CD1c-positive myeloid dendritic cell (primary cell): ENCODE measurements around the gene ANKRD18A.
"Not testable (repeated sequence)": the region's sequence is repeated elsewhere in the genome, so short reads cannot be mapped to it uniquely, and the experiment has no call there.

Experiments used
- DNase-seq: peaks from one replicate; pipeline ENCODE4 v3.0.0-alpha.2; 2016; ENCODE audit errors: extremely low spot score

The ANKRD18A gene

DNA sequence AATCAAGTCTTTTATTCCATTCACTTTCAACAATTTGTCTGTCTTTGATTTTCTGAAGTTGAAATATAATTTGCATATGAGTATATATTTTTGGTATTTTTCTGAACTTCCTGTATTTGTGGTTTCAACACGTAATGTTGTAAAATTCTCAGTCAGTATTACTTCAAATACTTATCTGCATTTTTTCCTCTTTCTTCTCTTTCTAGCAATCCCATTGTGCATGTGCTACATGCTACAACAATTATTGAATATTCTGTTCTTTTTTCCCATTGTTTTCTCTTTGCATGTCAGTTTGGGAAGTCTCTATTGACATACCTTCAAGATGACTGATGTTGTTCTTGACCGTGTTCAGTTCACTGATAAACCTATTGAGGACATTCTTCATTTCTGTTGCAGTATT lies 5.6 kb upstream of the ANKRD18A start:
- no peak for DNase-seq

DNA sequence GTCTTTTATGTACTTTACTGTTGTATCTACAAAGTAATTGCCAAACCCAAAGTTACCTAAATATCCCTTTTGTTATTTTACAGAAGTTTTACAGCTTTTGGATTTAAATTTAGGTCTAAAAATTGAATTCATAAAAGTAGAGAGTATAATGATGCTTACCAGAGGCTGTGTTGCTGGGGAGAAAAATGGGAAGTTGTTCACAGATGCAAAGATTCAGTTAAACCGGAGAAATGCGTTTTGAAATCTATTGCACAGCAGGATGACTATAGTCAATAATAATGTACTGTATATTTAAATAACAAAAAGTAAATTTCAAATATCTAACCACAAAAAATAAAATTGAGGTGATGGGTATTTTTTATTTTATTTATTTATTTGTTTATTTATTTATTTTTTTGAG lies 2.6 kb upstream of the ANKRD18A start:
- no peak for DNase-seq

DNA sequence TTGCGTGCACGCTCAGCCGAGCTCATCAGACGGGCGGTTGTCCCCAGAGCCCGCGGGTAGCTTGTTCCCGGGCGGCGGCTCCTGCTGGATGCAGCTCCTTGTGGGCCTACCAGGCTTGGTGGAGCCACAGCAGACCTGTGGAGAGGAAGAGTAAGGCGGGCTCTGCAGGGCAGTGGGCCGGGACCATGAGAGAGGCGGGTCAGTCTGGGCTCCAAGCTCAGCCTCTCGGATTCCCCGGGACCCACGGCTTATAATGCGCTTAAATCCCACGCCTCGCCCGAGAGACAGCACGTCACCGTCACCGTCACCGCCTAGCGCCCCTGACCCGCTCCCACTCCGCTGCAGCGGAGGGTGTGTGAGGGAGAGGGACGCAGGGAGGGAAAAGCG lies 1.9 kb upstream of the ANKRD18A start:
- peak; percentile 8 for DNase-seq

DNA sequence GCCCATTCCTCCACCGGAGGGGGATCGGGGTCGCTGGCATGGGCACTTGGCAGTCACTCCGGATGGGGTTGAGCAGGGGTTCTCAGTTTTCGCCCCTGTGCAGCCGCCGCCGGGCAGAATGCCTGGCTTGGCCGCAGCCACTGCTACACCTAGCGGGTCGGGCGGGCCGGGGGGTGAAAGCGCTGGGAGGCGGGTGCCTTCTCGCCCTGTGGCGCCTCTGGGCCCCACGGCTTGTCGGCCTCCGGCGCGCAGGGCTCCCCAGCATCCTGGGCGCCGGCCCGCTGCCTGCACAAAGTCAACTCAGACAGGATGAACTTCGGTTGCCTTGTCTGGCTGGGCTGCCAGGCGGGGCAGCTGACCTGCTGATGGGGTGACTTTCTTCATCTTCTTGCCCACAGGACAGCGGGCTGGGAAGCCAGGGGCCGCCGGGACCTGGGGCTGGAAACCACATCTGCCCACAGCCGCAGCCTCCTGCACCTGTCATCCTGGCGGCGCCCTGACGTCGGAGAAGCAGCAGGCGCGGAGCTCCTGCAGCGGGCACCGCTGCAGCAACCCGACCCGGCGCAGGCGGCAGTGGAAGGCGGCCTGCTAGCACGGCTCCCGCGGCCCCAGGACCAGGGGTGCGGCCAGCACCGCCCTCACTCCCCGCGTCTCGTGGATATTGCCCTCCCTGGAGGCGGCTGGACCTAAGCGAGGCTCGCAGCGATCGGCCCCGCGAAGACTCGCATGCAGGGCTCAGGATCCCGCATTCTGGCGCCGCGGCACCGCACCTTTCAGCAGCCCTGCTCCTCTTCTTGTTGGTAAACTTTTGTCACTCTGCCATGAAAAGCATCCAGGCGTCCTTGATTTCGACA lies 1.3 kb upstream of the ANKRD18A start:
- DNase-seq: peak; percentile 37

DNA sequence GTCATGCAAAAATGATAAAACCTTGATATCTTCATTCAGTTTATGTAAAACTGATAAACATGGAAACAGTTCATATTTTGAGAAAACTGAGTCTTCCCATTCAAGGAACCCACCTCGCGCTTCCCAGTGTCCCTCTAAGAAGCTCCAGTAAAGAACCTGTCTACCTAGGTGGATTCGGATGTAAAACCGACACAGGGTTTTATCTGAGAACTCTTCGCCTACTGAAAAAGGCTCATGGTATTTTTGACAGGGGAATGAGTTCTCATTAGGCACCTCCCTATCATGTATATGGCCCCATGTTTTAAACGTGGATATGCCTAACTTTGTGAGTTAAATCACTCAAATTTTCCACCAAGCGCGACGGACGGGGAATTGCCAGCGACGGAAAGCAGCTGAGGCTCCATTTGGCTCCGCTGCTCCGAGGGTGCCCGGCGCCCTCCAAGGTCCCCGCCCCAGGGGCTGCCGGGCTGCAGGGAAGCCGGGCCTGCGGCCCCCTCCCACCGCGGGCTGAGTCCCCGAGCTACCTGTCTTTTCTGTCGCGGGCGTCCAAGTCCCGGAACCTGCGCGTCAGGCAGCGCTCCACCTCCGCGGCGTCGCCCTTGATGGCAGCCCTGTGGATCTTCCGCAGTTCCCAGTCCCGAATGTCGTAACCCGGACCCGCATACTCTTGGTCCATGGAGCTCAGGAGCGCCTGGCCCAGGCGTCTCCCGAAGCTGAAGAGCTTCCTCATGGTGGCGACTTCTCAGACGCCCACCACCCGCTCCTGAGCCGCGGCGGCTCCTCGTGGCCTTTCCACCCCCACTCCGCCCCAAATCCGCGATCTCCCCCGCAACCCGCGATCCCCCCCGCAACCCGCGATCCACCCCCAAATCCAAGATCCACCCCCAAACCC lies 594 bp downstream of the ANKRD18A start:
- peak; percentile 34 for DNase-seq

DNA sequence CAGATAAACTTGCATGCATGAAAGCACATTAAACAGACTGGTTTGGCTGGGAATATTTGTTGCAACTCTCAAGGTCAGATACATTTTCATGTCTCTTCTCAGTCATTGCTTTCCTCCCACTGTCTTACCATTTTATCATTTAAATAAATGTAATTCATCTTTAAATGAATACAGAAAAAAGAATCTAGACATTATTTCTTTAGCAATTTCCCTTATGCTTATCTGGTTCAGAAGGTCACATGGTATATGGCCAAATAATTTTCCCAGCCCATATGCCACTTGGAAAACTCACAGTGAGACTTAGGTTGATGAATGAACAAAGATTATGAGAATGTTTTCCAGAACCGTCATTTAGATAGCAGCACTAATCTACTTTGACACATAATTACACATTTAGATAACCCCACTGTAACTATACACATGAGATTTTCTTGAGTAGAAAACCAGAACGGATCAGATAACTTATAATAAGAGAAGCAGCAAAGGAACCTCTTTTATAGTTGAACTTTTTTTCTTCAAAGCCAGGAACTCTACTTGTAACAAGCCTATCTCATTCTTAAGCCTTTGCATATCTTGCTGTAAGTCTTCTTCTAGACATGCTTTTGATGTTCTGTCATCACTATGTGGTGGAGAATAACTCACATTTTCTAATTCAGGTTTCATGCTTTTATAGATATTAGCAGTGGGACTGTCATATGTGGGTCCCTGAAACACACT lies 22.2 kb downstream of the ANKRD18A start:
- DNase-seq: not testable (repeated sequence)

DNA sequence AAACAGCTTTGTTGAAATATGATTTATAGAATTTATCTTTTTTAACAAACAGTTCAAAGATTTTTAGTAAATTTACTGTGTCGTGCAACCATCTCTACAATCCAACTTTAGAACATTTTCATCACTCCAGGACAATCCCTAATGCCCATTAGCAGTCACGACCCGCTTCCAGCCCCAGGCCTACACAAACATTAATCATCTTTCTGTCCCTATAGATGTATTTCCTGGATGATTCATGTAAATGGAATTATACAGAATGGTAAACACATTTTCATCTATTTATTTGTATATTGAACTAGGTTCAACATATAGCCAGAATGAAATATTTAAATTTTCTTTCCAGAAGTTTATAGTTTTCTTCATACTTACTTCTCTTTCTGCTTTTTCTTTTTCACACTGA lies 25.3 kb downstream of the ANKRD18A start:
- not testable (repeated sequence) for DNase-seq

DNA sequence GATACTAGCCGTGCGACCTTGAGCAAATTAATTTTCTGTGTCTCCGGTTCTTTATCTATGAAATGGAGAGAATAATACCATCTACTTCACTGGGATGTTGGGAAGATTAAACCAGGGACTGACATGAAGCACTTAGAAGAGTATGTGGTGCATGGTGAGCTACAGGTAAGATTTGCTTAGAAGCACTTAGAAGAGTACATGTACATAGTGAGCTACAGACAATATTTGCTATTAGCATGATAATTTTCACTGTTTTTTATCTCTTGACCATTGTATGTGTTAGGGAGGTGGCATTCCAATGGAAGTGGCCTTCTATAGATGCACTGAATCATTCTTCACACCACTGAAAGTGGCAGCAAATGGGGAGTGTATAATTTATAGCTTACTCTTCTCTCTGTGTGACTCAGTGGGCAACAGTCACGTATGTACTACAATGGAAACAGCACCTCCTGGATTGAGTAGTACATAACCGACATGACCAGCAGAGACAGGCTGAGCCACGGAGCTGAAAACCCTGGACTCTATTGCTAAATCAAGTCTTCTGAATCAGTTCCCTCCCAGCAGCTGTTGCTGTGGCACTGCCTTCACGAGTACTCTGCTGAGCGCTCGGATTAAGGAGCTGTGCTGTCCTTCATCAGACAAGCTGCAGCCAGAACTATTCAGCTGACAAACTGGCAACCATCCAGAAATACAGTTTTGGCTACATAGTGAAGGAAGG lies 28.9 kb downstream of the ANKRD18A start:
- not testable (repeated sequence) for DNase-seq

DNA sequence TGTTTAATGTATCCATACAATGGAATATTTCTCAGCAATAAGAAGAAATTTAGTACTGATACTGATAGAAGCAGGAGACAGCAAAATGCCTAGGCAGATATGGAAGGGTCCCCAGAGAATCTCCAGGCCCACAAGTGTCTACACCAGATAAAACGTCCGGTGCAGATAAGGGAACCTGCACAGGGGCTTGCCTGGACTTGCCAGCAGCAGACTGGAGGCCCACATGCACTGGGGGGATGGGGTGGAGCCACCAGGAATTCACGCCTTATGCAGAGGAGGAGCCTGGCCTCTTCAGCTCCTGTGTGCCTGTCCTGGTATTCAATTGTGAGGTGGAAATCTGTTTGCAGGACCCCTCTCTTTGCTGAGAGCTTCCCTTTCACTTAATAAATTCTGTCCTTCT lies 36.6 kb downstream of the ANKRD18A start:
- DNase-seq: not testable (repeated sequence)

DNA sequence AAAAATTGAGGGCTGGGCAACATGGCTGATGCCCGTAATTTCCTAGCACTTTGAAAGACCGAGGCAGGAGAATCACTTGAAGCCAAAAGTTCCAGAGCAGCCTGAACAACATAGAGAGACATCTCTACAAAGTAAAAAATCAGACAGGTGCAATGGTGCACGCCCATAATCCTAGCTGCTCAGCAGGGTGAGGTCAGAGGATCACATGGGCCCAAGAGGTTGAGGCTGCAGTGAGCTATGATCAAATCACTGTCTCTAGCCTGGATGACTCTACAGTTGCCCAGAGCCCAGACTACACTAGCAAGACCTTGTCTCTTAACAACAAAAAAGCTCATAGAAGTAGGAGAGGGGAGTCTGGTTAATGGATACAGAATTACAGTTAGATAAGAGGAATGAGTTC lies 40.3 kb downstream of the ANKRD18A start:
- DNase-seq: not testable (repeated sequence)

DNA sequence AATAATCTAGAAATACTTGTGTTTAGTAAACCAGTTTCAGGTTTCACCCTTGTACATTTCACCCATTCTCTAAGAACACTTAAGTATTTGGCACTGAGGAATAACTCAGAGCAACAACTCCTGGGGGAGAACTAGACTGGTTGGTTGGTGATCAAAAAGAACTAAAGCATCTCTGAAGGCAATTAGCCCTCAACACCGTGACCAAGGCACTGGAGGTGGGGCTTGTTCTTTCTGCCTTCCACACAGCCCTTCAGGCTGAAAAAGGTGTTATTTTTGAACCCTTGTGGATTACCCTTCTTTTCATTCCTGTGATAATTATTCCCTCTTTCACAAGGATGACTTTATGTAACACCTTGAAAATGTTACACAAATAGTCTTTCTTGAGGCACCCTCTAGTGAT lies 44.2 kb downstream of the ANKRD18A start:
- DNase-seq: not testable (repeated sequence)

DNA sequence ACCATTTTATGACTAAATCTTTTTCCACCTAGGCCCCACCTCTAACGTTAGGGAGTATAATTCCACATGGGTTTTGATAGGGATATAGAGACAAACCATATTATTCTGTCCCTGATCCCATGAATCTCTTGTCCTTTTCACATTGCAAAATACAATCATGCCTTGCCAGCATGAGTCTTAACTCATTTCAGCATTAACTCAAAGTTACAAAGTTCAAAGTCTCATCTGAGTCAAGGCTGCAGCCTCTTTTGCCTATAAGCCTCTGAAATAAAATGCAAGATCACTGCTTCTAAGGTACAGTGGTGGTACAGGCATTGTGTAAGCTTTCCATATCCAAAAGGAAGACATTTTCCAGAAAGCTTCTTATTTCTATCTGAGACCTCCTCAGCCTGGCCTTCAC lies 54.3 kb downstream of the ANKRD18A start:
- DNase-seq: not testable (repeated sequence)

DNA sequence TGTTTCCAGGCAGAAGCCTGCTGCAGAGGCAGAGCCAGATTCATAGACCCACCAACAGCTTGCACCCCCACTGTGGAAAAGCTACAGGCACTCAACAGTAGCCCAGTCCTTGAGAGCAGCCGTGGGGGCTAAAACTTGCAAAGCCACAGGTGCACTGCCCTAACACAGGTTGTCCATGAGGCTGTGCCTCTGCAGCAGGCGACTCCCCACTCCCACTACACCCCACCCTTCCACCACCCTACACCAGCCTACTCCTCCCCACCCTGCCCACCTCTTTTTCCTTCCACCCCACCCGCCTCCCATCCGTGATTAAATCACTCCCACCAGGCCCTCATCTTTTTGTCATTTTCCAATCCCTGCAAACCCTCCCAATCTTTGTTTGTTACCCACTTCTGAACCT lies 55.2 kb downstream of the ANKRD18A start:
- not testable (repeated sequence) for DNase-seq

DNA sequence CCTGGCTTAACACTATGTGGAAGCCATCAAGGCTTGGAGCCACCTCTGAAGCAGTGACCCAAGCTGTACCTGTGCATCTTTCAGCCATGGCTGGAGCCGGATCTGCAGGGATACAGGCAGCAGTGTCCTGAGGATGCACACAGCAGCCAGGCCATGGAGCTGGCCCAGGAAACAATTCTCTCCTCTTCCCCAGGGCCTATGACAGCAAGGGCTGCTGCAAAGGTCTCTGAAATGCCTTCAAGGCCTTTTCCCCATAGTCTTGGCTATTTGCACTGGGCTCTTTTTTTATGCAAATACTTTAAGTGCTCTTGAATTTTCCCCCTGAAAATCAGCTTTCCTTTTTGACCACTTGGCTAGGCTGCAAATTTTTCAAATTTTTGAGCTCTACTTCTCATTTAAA lies 56.5 kb downstream of the ANKRD18A start:
- DNase-seq: not testable (repeated sequence)

DNA sequence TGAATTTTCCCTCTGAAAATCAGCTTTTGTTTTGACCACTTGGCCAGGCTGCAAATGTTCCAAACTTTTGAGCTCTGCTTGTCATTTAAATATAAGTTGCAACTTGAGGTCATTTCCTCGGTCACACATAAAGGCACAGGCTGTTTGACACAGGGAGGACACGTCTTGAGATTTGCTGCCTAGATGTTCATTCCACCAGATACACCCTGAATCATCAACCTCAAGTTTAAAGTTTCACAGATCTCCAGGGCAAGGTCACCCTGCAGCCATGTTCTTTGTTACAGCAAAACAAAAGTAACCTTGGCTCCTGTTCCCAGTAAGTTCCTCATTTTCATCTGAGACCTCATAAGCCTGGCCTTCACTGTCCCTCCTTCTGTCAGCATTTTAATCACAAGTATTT lies 59.3 kb downstream of the ANKRD18A start:
- DNase-seq: not testable (repeated sequence)

DNA sequence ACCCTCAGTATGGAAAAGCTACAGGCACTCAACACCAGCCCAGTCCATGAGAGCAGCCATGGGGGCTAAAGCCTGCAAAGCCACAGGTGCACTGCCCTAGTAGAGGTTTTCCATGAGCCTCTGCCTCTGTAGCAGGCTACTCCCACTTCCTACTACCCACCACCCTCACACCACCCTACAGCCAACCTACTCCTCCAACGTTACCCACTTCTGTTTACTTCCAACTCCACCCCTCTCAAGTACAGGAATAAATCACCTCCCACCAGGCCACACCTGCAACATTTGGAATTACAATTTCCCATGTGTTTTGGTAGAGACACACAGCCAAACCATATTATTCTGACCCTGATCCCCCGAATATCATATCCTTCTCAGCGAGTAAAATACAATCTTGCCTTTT lies 61.2 kb downstream of the ANKRD18A start:
- not testable (repeated sequence) for DNase-seq

DNA sequence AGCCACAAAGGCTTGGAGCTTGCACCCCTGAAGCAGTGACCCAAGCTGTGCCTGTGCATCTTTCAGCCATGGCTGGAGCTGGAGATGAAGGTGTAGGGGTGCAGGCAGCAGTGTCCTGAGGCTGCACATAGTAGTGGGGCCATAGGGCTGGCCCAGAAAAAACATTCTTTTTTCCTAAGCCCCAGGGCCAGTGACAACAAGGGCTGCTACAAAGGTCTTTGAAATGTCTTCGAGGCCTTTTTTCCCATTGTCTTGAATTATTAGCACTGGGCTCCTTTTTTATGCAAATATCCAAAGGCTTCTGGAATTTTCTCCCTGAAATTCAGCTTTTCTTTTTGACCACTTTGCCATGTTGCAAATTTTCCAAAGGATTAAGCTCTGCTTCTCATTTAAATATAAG lies 62.6 kb downstream of the ANKRD18A start:
- DNase-seq: not testable (repeated sequence)

DNA sequence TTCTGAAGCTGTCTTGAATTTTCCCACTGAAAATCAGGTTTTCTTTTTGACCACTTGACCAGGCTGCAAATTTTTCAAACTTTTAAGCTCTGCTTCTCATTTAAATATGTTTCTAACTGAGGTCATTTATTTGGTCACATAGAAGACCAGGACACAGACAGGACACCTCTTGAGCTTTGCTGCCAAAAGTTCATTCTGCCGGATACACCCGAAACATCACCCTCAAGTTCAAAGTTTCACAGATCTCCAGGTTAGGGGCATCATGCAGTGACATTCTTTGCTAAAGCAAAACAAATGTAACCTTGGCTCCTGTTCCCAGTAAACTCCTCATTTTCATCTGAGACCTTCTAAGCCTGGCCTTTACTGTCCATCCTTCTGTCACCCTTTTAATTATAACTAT lies 65.4 kb downstream of the ANKRD18A start:
- not testable (repeated sequence) for DNase-seq

DNA sequence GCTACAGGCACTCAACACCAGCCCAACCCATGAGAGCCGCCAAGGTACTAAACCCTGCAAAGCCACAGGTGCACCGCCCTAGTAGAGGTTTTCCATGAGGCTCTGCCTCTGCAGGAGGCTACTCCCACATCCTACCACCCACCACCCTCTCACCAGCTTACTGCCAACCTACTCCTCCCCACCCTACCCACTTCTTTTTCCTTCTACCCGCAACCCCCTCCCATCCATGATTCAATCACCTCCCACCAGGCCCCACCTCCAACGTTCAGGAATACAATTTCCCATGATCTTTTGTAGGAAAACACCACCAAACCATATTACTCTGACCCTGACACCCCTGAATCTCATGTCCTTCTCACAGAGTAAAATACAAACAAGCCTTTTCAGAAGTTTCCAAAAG lies 67.4 kb downstream of the ANKRD18A start:
- DNase-seq: not testable (repeated sequence)

DNA sequence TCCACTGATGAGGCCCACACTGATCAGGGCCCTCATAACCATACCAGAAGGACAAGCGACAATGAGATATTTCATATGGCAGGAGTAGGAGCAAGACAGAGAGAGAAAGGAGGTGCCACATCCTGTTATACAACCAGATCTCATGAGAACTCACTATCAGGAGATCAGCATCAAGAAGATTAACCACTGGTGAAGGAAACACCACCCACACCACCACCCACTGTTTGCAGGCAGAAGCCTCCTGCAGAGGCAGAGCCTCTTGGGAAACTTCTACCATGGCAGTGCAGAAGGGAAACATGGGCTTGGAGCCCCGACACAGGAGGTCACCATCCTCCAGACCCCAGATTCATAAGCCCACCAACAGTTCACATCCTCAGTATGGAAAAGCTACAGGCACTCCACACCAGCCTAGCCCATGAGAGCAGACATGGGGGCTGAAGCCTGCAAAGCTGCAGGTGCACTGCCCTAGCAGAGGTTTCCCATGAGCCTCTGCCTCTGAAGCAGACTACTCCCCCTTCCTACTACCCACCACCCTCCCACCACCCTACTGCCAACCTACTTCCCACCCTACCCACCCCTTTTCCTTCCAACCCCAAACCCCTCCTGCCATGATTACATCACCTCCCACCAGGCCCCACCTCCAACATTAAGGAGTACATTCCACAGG lies 73.8 kb downstream of the ANKRD18A start:
- peak; percentile 5 for DNase-seq

DNA sequence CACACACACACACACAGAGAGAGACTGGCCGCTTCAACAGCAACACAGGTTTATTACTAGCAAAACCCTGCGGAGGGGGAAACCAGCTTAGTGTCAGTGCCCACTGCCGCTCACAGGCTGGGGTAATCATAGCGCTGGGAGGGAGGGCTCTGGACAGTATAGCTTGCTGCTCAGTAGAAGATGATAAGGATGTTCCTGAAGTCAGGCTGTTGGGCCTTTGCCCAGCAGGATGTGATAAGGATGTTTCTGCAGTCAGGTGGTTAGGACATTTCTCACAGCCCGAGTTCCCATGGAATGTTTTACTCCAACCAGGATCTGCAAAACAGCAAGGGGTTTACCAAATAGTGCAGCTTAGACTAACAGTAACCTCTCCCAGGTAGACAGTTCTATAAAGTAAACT lies 79.9 kb downstream of the ANKRD18A start:
- not testable (repeated sequence) for DNase-seq
